Loucy (cell line): ENCODE measurements around the gene HHLA2.

Experiments used
- H2AFZ ChIP-seq: fragments of 200-600 bp; sonication (generic); 2 replicates; pipeline ENCODE4 v1.6.0; 2016; ENCODE audit warnings: antibody characterized with exemption, mild to moderate bottlenecking, low read length, moderate library complexity
- H3F3A ChIP-seq: fragments of 200-600 bp; 2 replicates; pipeline ENCODE4 v1.6.0; 2016; ENCODE audit warnings: antibody characterized with exemption, low read depth, mild to moderate bottlenecking
- H3K27me3 ChIP-seq: fragments of 200-600 bp; sonication (generic); 2 replicates; pipeline ENCODE4 v1.6.1; 2014; ENCODE audit warnings: low read length, mild to moderate bottlenecking; ENCODE audit not compliant: insufficient read depth, poor library complexity, severe bottlenecking
- H3K36me3 ChIP-seq: fragments of 200-600 bp; sonication (generic); 2 replicates; pipeline ENCODE4 v1.6.1; 2016; ENCODE audit warnings: low read length; ENCODE audit not compliant: insufficient read depth
- H3K4me1 ChIP-seq: fragments of 200-600 bp; sonication (generic); 2 replicates; pipeline ENCODE4 v1.5.1; 2014; ENCODE audit warnings: low read length, mild to moderate bottlenecking; ENCODE audit not compliant: insufficient read depth, poor library complexity, severe bottlenecking
- H3K4me2 ChIP-seq: fragments of 200-600 bp; sonication (generic); 2 replicates; pipeline ENCODE4 v1.6.0; 2014; ENCODE audit warnings: antibody characterized with exemption, low read length, low read depth, mild to moderate bottlenecking; ENCODE audit not compliant: poor library complexity, severe bottlenecking
- H3K4me3 ChIP-seq: fragments of 200-600 bp; sonication (generic); 2 replicates; pipeline ENCODE4 v1.5.1; 2014; ENCODE audit warnings: low read length, mild to moderate bottlenecking, mixed read lengths; ENCODE audit not compliant: poor library complexity, severe bottlenecking
- H3K79me2 ChIP-seq: fragments of 200-600 bp; sonication (generic); 2 replicates; pipeline ENCODE4 v1.6.1; 2014; ENCODE audit warnings: low read length; ENCODE audit not compliant: insufficient read depth
- H3K9ac ChIP-seq: fragments of 200-600 bp; sonication (generic); 2 replicates; pipeline ENCODE4 v1.6.0; 2014; ENCODE audit warnings: mild to moderate bottlenecking, low read depth, low read length, moderate library complexity; ENCODE audit not compliant: poor library complexity, severe bottlenecking
- H3K9me2 ChIP-seq: fragments of 200-600 bp; sonication (generic); replicated peaks from 2 replicates; pipeline ENCODE4 v1.6.1; 2016; ENCODE audit warnings: low read depth, low read length, mixed read lengths
- H3K9me3 ChIP-seq: fragments of 200-600 bp; sonication (generic); 2 replicates; pipeline ENCODE4 v1.6.1; 2014; ENCODE audit warnings: mild to moderate bottlenecking, antibody characterized with exemption, low read length, low read depth; ENCODE audit not compliant: insufficient read depth
- H4K20me1 ChIP-seq: fragments of 200-600 bp; sonication (generic); 2 replicates; pipeline ENCODE4 v1.6.0; 2014; ENCODE audit warnings: antibody characterized with exemption, low read length, mild to moderate bottlenecking; ENCODE audit not compliant: insufficient read depth, poor library complexity, severe bottlenecking
- EZH2phosphoT487 ChIP-seq: fragments of 200-600 bp; IDR thresholded peaks from 2 replicates; pipeline ENCODE4 v1.6.1; 2018; ENCODE audit warnings: antibody characterized with exemption, mild to moderate bottlenecking, moderate library complexity, borderline replicate concordance
- TF ChIP-seq, protein P1 (sequence below): fragments of 200-600 bp; sonication (generic); conservative IDR thresholded peaks from 2 replicates; pipeline ENCODE4 v1.5.1; 2014; ENCODE audit warnings: mild to moderate bottlenecking, antibody characterized with exemption, low read length

The HHLA2 gene

DNA sequence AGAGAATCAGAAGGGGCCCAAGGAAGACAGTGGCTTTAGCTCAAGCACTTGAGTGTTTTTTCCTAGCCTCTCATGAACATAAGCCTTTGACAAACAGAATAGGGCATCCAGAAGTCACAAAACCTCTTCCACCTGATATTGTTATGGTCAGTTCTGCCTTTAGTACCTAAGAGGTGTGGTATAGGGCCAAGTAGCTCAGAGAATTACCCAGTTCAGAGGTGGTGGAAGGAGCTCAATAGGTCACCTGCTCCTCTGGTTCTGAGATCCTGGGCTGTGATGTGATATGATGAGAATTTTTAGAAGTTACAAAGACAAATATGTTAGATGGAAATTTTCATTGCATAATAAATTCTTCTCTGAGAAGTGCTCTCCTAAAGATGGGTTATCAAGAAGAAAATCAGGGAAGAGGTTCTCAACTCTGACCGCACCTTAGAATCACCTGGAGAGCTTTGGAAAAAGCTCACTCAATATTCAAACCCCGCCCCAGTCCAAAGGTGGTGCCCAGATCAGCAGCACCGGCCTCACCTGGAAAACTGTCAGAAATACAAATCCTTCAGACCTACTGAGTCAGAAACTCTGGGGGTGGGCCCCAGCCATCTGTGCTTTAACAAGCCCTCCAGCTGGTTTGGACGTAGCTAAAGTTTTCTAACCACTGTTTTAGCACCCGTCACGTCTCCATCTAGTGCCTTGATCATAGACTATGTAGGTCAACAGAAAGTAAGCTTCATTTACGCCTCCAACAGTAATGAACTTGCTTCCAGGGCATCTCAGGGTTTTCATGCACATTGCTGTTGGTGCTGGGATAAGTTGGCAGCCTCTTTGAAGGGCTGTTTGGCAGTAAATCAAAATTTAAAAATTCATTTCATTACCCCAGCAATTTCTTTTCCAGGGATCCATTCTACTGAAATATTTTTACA is 112.8 kb downstream of the HHLA2 start:
- no peaks in the 10 kb centered on the region for H3K27me3 ChIP-seq
- no peak for TF ChIP-seq EZH2phosphoT487
- TF ChIP-seq, protein P1, sequence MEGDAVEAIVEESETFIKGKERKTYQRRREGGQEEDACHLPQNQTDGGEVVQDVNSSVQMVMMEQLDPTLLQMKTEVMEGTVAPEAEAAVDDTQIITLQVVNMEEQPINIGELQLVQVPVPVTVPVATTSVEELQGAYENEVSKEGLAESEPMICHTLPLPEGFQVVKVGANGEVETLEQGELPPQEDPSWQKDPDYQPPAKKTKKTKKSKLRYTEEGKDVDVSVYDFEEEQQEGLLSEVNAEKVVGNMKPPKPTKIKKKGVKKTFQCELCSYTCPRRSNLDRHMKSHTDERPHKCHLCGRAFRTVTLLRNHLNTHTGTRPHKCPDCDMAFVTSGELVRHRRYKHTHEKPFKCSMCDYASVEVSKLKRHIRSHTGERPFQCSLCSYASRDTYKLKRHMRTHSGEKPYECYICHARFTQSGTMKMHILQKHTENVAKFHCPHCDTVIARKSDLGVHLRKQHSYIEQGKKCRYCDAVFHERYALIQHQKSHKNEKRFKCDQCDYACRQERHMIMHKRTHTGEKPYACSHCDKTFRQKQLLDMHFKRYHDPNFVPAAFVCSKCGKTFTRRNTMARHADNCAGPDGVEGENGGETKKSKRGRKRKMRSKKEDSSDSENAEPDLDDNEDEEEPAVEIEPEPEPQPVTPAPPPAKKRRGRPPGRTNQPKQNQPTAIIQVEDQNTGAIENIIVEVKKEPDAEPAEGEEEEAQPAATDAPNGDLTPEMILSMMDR, result no peak
- H3K4me1 ChIP-seq, result no peaks in the 10 kb centered on the region
- H3K36me3 ChIP-seq, result no peaks in the 10 kb centered on the region
- H3K9me2 ChIP-seq, result no peaks in the 10 kb centered on the region
- H3K4me2 ChIP-seq, result no peak overlapping the region
- H2AFZ ChIP-seq, result no peak overlapping the region
- no peak overlapping the region for H3K9ac ChIP-seq
- H3K79me2 ChIP-seq, result no peaks in the 10 kb centered on the region
- no peaks in the 10 kb centered on the region for H3K9me3 ChIP-seq
- H3K4me3 ChIP-seq, result no peak overlapping the region
- no peaks in the 10 kb centered on the region for H3F3A ChIP-seq
- no peaks in the 10 kb centered on the region for H4K20me1 ChIP-seq

DNA sequence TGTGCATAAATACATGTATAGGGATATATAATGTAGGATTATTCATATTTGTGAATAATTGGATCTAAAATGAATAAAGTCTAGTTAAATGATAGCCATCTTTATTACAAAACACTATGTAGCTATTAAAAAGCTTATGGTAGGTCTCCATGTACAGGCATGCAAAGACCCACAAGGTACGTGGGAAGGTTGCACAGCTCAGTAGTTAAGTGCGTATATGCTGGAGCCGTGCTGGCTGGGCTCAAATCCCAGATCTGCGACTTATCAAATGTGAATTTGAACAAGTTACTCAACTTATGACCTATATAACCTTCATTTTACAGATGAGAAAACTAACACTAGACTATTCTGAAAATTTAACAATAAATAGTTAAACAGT is 113.4 kb downstream of the HHLA2 start:
- no peaks in the 10 kb centered on the region for H3K9me2 ChIP-seq
- no peaks in the 10 kb centered on the region for H3K9me3 ChIP-seq
- no peaks in the 10 kb centered on the region for H3K79me2 ChIP-seq
- H4K20me1 ChIP-seq, result no peaks in the 10 kb centered on the region
- H3K4me1 ChIP-seq, result no peaks in the 10 kb centered on the region
- H3K9ac ChIP-seq, result no peak overlapping the region
- H2AFZ ChIP-seq, result no peak overlapping the region
- H3K4me2 ChIP-seq, result no peak overlapping the region
- no peak for TF ChIP-seq EZH2phosphoT487
- TF ChIP-seq, protein P1, result no peak
- H3F3A ChIP-seq, result no peaks in the 10 kb centered on the region
- H3K4me3 ChIP-seq, result no peak overlapping the region
- no peaks in the 10 kb centered on the region for H3K36me3 ChIP-seq
- H3K27me3 ChIP-seq, result no peaks in the 10 kb centered on the region

DNA sequence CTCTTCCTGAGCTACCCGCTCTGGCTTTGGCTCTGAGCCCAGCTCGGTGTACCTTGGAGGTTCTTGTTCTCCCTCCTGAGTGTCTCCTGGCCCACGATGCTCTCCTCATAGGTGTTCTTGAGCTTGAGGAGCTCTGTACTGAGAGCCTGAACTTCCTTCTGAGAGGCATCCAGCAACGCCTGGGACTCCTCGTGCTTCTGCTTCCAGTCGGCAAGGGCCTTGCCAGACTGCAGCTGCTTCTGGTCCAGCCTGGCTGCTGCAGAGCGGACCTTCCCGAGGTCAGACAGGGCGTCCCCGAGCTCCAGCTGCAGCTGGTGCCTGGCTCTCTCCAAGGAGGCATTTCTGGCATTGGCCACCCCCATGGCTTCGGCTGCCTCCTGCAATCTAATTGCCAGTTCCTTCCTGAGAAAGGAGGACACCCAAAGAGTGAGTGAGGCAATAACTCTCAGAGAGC is 114.2 kb downstream of the HHLA2 start:
- TF ChIP-seq, protein P1, result no peak
- no peak for TF ChIP-seq EZH2phosphoT487
- Histone ChIP-seq H3K27me3 (no peaks in the 10 kb centered on the region), H3K79me2 (no peaks in the 10 kb centered on the region), H3K36me3 (no peaks in the 10 kb centered on the region), H3K4me2 (no peak overlapping the region), H3F3A (no peaks in the 10 kb centered on the region), H3K9me2 (no peaks in the 10 kb centered on the region), H3K9me3 (no peaks in the 10 kb centered on the region), H3K9ac (no peak overlapping the region), H3K4me3 (no peak overlapping the region), H4K20me1 (no peaks in the 10 kb centered on the region), H2AFZ (no peak overlapping the region), H3K4me1 (no peaks in the 10 kb centered on the region)
